GM18861 (cell line): ENCODE measurements around the gene COL11A1.
"Not testable (repeated sequence)": the region's sequence is repeated elsewhere in the genome, so short reads cannot be mapped to it uniquely, and the experiment has no call there.

Experiments
- ATAC-seq: cut with Tn5 transposase; IDR thresholded peaks from one replicate; pipeline ENCODE4 v1.9.1; 2021; ENCODE audit not compliant: unreplicated experiment

Gene COL11A1

DNA sequence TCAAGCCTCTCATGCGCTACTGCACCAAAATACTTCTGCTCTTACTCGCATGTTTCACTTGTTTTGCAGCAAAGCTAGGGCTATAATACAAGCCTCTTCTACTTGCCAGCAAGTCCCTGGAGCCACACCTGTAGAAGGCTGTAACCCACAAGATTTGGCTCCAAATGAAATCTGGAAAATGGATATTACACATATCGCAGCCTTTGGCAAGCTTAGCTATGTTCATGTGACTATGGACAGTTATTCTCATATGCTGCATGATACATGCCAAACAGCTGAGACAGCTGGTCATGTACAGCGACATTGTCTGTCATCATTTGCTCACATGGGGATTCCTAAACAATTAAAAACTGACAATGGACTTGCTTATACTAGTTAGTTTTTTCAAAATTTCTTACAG lies 270.3 kb downstream of the COL11A1 start:
- no peak for ATAC-seq

DNA sequence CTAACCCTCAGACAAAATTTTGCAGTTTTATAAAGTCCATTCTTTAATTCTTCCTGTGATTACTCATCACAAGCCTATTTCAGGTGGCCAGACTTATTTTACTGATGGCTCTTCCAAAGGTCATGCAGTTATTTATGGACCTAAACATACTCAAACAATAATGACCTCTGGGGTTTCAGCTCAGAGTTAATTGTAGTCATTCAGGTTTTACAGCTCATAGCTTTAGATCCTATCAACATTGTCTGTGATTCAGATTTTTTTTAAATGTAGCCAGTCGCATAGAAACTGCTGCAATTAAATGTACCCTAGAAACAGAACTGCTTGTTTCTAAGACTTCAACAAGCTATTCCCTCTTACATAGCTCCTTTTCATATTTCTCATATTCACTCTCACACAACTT lies 270.8 kb downstream of the COL11A1 start:
- no peak for ATAC-seq

DNA sequence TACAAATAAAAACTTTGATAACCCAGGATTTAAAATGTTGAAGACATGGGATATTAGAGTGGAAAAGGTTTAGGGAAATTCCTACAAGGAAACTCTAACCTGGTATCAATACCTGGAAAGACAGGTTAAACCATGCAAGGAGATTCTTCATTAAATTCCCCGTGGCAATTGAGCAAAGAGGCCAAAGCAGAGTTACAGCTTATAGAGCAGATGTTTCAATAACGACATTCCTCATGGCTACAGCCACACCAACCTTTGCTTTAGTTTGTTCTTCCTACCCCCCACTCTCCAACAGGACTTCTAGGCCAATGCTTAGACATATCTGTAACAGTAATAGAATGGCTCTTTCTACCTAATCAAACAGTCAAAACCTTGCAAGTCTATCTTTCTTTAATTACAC lies 271.3 kb downstream of the COL11A1 start:
- ATAC-seq = no peak

GRCh38 chr1:102834688-102835320 lies 273.5 kb downstream of the COL11A1 start:
- ATAC-seq = no peak

GRCh38 chr1:102833151-102833550 lies 275.2 kb downstream of the COL11A1 start:
- ATAC-seq = no peak

DNA sequence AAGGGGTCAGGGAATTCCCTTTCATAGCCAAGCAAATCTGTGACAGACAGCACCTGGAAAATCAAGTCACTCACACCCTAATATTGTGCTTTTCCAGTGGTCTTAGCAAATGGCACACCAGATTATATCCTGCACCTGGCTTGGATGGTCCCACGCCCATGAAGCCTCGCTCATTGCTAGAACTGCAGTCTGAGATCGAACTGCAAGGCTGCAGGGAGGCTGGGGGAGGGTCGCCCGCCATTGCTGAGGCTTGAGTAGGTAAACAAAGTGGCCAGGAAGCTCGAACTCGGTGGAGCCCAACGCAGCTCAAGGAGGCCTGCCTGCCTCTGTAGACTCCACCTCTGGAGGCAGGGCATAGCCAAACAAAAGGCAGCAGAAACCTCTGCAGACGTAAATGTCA lies 281.6 kb downstream of the COL11A1 start:
- ATAC-seq = not testable (repeated sequence)
